Colon (tissue), 2 donors: ENCODE data around the gene PIGB.
"Not testable (repeated sequence)": the region's sequence is repeated elsewhere in the genome, so short reads cannot be mapped to it uniquely, and the experiment has no call there.

Experiments
- FAIRE-seq: peaks from 2 replicates; lab custom pipeline; 2012; peaks lifted over from hg19 to GRCh38; lab: Jason Lieb, UNC
- donor health status: control.
- donor health status: control.

PIGB gene

DNA sequence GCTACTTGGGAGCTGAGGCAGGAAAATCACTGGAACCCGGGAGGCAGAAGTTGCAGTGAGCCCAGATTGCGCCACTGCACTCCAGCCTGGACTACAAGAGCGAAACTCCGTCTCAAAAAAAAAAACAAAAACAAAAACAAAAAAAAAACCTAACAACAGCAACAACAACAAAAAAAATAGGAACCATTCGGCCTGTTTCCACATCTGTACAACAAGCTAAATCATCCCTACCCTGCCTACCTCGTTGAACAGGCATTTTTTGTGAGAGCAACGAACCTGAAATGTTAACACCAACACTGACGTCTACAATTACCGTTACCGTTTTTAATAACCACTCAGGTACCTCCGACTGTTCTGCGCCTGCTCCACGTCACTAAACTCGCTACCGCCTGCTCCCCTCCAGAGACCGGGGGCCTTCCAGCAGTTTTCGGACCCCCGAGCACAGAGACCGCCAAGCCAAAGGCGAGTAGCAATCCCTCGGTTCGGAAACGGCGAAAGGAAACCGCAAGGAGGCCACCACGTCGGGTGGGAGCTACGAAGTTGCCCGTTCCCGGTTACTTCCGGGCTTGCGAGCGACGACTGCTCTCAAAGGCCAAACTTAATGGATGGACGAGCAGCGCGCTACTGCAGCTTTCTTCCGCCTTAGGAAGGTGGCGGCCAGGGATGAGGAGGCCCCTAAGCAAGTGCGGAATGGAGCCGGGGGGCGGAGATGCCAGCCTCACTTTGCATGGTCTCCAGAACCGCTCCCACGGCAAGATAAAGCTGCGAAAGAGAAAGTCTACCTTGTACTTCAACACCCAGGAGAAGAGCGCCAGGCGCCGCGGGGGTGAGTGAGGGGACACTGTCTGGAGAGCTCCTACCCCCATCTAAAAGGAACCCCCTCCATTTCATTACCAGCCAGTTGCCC is at the start of gene PIGB, which contains the start of gene PIGBOS1:
Gene PIGB, plus strand, starts transcription at position 635 of the 907 bp plus-strand sequence. Its CDS starts 29 bp downstream, at position 664.
Gene PIGBOS1, minus strand, starts transcription at position 536 of the 907 bp plus-strand sequence. CDS start 1,331 bp downstream, outside the sequence.
- FAIRE-seq = no peak

DNA sequence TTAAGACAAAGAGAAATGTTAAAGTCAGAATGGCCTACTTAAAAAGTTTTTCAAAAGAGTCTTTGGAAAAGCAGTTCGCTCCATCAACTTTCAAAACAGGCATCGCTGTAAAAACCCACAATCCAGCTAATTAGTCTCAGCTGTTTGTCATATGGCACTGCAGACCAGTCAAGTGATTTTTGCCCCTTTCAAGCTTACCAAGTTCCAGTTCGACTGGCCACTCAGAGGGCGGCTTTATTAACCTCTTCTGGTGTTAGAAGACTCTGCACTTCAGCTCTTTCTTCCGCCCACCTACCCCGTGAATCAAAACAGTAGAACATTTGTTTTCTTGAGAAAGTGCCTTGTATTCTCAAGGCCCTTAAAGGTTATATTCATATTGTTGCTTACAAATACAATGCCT is 48.7 kb upstream of the PIGB start:
- no peak for FAIRE-seq

DNA sequence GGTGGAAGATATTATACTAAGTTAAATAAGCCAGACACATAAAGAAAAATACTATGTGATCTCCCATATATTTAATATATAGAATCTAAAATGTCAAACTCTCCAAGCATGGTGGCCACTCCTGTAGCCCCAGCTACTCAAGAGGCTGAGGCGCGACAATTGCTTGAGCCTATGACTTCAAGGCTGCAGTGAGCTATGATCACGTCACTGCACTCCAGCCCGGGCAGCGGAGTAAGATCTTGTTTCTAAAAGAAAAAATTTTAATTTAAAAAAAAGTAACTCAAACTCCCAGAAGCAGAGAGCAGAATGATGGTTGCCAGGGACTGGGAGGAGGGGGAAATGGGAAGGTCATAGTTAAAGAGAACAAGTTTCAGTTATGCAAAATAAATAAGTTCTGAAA is 42.7 kb upstream of the PIGB start:
- FAIRE-seq = no peak

DNA sequence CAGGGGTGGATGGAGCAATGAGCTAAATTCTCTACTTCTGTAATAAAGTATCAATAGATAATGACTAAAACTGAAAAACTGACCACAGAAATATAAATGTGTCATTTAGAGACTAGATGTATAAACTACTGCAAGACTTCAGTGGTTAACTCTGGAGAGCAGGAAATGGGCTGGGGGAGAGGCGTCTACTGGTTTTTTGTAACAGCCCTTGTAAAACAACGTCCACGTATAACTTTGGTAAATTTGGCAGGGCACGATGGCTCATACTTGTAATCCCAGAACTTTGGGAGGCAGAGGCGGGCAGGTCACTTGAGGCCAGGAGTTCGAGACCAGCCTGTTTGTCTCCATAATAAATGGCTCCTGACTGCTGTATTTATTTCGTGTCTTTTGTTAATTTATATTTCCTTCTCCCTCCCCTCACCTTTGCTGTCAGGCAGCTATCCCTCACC is 41.9 kb upstream of the PIGB start:
- FAIRE-seq = no peak

DNA sequence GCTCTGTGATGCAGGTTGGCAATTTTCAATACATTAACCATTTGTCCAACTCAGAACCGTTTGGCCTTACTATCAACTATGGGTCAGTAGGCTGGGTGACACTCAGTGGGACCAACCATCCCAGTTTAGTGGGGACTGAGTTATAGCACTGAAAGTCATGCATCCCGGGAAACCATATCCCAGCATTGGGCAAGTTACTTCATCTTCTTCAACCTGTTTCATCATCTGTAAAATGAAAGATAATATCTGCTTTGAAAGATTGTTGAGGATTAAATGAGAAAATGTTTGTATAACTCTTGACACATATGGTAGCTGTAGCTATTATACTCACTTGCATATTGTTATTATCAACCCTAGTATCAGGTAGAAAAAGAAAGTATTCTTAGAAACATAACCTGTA is 41.3 kb upstream of the PIGB start:
- FAIRE-seq = no peak

DNA sequence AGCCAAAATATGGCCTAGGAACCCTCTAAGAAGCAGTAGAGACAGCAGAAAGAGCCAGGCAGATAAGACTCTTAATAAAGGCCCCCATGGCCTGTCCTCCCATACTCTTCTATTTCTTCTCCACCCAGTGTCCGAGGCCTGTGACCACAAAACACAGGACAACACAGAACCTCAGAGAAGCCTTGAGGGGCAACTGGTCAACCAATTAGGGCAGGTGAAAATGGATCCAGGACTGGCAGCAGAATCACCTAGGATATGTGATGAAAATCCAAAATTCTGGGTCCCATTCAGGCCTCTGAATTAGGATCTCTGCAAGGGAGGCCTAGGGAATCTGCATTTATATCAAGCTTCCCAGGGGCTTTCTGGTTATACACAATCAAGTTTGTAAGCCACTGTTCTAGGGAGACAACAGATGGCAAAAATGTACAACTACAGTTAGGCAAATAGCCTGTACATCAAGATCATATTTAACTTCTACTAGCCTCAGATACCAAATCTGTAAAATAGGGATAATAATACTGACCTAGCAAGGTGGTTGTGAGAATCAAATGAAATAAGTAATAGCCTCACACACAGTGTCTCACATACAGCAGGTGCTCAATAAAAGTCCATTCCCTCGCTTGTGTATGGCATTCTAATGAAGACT is 39.8 kb upstream of the PIGB start:
- FAIRE-seq = no peak

DNA sequence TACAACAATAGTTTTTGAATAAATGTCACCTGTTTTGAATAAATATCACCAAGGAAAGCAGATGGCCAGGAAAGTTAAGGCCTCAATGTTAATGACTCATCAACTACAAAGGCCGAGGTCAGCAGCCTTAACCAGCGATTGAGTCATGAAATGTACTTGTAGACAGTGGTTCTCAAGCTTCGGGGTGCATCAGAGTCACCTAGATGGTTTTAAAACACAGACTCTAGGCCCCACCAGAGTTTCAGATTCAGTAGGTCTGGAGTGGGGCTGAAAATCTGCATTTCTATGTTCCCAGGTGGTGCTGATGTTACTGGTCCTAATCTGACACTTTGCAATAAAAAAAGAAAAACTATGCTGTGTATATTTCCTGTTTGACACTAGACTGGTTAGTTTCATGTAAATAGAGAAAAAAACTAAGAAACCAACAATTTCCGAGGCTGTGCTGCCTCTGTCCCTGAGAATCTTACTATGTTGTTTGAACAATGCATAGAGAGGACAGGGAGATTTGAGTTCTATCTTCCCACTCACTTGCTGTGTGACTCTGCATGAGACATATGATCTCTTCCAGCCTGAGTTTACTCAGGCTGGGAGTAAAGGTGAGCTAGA is 39.2 kb upstream of the PIGB start:
- FAIRE-seq = no peak

DNA sequence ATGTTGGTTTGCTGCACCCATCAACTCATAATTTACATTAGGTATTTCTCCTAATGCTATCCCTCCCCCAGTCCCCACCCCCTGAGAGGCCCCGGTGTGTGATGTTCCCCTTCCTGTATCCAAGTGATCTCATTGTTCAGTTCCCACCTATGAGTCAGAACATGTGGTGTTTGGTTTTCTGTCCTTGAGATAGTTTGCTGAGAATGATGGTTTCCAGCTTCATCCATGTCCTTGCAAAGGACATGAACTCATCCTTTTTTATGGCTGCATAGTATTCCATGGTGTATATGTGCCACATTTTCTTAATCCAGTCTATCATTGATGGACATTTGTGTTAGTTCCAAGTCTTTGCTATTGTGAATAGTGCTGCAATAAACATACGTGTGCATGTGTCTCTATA is 38.4 kb upstream of the PIGB start:
- FAIRE-seq = not testable (repeated sequence)

DNA sequence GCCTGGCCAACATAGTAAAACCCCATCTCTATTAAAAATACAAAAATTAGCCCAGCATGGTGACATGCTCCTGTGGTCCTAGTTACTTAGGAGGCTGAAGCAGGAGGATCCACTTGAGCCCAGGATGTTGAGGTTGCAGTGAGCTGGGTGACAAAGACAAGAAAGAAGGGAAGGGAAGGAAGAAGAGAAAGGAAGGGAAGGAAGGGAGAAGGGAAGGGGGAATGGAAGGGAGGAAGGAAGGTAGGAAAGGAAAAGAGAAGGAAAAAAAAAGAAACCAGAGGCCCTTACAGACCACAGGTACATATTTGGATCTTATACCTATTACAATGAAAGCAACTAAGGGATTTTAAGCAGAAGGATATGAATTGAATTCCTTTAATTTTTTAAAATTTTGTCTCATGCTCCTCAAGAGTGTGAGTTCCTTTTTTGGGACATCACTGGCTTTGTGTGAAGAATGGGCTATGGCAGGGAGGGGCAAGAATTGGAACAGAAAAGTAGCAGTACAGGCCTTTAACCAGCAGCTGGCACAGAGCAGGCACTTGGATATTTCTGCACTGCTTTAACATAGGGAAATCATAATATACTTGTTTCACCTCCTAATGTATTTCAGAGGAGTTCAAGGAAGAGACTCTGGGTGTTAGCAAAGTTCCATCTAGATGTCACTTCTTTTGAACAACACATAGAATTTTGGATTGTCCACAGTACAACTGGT is 37.3 kb upstream of the PIGB start:
- FAIRE-seq = no peak

DNA sequence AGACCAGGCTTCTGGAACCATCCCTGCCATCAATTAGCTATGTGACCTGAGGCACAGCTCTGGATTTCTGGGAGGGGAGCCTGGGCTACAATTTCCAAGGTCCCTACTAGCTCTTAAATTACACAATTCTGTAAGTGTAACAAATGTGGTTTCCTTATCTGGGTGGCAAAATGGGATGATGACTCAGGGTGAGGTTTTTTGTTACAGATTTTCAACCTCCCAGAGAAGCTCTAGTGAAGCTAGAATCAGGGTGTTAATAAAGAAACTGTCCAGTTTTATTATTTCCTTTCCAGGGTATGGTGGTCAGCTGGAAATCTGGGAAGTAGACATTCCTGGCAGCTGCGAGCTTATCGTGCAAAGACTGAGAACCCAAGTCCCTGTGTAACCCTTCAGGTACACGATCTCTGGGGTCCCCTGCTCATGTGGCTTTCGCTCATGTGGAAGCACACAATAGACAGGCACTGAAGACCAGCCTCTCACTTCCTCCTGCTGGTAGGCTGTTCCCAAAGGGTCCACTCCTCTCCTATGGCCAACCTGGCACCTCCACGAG is 36.7 kb upstream of the PIGB start:
- no peak for FAIRE-seq

DNA sequence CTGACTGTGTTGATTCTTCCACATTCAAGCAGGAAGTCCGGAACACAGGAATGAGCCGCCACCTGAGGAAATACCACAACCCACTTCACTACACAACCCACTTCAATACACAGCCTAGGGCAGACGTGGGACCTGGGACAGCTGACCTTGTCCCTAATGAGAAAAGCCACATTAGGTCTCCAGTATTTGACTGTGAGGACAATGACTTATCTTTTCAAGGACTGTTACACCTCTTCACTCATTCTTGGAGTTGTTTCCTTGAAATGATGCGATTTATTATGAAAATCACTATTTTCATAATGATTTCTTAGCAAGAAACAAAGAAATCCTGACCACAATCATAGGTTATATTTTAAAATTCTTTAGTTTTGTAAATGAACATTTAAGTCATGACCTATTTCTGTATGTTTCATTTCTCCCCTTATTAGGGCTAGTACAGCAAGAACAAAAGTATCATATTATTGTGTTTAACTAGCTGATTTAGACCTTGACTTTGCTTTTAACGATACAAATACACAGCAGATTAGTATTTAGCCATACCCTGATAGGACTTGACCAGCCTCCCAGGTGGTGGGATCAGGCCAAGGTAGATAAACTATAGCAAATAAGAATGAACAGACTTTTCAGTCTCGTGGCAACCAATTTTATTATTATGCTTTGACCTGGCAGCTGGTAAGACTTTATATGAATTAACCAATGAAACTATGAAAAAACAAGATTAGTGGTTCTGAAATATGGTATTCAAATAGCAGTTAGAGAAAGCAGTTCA is 35.5 kb upstream of the PIGB start:
- FAIRE-seq = no peak

DNA sequence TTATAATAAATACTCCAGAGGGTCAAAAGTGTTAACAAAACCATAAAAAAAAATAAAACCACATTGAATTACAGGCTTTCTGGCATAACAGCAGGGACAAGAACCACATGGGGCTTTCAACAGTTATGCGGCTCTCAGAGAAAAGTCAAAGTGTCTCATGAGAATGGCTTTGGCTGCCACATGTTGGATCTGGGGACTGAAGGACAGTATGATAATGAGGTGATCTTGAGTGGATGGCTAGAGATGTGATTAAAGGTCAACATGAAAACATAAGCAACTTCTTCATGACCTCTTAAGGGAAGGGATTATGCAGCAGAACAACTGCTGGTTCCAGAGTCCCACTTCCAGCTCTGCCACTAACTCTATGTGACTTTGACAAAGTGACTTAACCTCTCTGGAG is 34.6 kb upstream of the PIGB start:
- FAIRE-seq = no peak

DNA sequence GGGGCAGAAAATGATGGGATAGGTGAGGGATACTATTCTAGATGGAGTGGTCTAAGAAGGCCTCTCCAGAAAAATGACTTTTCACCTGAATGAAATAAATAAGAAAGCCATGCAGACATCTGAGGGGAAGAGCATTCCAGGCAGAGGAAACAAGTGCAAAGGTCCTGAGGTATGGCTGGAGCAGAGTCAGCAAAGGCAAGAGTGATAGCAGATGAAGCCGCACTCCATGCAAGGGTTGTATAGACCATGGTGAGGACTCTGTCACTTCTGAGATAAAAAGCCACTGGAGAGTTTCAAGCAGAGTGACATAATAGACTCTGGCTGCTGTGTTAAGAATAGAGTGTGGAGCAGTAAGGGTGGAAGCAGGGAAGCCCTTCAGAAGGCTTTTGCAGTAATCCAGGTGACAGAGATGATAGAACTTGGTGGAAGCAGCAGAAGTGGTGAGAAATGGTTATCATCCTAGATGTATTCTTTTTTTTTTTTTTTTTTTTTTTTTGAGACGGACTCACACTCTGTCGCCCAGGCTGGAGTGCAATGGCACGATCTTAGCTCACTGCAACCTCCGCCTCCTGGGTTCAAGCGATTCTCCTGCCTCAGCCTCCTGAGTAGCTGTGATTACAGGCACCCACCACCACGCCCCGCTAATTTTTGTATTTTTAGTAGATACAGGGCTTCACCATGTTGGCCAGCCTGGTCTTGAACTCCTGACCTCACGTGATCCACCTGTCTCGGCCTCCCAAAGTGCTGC is 32.4 kb upstream of the PIGB start:
- not testable (repeated sequence) for FAIRE-seq

DNA sequence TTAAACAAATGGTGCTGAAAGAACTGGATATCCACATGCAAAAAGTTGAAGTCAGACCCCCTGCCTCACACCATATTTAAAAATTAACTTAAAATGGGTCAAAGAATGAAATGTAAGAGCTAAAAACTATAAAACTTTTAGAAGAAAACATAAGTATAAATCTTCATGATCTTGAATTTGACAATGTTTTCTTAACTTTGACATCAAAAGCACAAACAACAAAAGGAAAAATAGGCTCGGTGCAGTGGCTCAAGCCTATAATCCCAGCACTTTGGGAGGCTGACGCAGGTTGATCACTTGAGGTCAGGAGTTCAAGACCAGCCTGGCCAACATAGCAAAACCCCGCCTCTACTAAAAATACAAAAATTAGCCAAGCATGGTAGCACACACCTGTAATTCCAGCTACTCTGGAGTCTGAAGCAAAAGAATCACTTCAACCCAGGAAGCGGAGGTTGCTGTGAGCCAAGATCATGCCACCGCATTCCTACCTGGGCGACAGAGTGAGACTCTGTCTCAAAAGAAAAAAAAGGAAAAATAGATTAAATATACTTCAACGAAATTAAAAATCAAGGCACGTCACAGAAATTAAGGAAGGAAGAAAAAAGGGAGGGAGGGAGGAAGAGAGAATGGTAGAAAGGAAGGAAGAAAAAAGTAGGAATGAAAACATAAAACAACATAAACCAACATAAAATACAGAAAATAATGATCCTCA is 30.9 kb upstream of the PIGB start:
- FAIRE-seq = no peak

DNA sequence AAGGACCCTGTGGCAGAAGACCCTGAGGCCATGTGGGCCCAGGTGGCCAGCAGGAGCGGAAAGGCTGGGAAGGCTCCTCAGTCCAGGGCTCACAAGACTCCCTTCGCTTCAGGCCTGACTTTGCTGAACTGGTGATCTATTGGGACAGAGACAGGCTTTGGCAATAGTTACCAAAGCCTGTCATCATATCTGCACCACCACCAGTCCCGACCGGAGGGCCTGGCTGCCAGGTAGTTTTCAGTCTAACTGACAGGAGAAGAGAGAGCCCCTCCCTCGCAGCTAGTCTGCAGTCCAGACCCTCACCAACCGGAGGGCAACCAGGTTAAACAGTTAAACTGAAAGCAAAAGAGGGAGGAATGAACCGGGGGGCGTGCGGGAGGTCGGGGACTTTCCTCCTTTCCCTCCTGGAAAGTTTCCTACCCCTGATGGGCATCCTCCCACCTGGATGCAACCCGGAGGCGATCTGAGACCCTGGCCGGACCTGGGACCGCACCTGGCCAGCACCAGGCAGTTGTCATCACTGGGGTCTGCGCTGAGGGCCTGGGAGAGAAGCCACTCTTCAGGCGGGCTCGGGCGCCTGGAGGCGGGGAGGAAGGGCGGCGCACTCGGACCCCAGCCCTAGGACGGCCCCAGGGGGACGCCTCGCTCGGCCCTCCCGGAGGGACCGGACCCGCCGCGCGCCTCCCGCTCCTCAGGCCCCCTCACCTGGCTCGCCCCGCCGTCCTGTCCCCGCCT is 29.8 kb upstream of the PIGB start:
- FAIRE-seq = no peak

DNA sequence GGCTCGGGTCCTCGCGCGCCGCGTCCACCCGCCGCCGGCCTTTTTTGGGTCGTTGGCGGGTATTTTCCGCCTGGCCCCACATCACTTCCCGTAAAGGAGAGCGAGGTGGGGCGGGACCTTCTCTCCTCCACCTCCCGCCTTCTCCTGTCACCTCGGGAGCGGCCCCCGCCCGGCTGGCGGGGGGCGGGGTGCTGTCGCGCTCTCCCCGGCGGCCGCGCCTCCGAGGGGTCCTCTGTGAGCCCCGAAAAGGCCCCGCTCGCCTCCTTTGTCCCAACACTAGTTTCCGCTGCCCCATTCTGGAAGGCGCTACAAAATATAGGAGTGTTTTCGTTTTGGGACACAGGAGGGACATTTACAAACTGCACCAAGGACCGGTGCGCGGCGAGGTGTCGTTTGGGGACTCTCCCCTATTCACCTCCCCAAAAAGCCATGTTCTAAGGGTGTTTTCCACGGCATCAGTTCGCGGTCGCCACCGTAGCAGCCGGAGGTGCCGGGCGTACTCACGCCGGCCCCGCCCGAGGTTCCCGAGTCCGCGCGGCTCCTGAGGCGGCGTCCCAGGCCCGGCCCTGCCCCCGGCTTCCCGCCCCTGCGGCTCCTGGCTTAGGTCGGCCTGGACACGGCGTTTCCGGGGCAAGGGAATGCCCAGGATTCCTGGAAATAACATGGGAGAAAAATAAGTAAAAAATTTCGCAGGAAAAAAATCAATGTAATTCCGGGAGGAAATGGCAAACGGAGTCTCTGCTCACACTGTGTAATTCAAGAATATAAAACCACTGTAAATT is 29.1 kb upstream of the PIGB start, which contains the start of gene RAB27A:
Gene RAB27A, minus strand, starts transcription at position 68 of the 782 bp plus-strand sequence. CDS start 54,879 bp downstream, outside the sequence.
- no peak for FAIRE-seq

DNA sequence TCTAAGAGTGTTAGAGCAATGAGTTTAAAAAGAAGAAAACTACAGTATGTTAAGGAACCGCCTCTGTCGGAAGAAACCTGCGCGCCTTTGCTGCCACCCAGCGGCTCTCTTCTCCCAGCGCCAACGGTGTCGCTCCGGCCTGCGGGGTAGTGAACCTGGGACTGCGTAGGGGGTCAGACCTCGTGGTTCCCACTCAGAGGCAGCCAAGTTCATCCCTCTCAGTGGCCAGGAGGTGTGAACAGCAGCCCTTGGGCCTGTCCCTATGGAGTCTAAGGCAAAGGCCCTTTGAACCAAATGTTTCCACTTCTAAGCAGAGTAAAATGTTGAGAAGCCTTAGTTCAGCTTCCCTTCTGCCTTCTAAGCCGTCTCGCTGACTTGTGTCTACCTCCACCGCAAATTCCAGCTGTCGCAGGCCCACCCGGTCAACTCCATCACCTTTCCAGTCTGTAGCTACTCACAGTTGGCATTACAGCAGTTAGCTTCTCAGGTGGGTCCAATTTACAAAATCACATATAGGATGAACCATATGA is 28.4 kb upstream of the PIGB start:
- no peak for FAIRE-seq

DNA sequence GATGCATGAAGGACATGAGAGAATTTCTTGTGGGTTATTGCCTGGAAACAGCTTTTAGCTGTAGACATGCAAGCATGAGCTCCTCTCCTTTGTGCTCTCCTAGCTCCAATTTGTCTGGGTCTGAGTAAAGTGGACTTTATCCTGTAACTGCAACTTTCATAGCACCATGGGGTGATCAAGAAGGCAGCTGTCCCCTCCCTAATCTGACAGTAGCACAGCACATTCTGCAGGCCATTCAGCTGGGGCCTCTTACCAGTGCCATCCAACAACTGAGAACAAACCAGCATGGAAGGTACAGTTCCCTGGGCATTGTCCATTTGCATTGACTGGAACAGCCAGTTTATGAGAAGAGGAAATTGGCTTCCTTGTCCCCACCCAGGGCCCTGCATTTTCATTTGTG is 21.7 kb upstream of the PIGB start:
- no peak for FAIRE-seq
